Measurements from ENCODE around the gene CTBP2. TPM values are rescaled to one million over a fixed set of nuclear protein-coding genes. Genes with fewer than 3 reads are reported as not detected.

CTBP2 gene
- total RNA-seq, 4 donors from 2014 or later = 65.9 to 129 (median 71.2) TPM

DNA sequence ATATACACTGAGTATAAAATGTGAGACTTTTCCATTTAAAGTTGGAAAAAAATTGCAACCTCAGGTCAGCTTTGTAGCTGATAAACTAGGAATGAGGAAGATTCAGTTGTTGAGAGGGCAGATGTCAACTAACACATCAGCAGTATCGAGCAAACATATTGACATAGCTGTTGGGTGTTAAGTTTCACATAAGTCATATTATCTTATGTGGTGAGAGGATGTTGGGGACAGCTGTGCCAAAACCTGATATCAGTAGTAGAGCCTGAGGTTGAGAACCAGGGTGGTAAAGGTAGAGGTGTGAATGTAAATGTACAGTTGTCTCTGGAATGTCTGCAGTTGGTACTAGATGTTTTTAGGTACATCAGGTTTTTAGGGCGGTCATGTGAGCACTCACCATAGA, 213.4 kb downstream of the CTBP2 start:
- Histone ChIP-seq H3K27me3 (no peaks in the 10 kb centered on the region), H3K4me1 (peaks cover 0 to 28% of the 10 kb centered on the region in 2 donors), H3K4me3 (no peak overlapping the region), H3K27ac (no peak overlapping the region), H3K36me3 (no peaks in the 10 kb centered on the region), H3K9me3 (no peaks in the 10 kb centered on the region)
- no peak for DNase-seq
- intact Hi-C loops (cut with DNase I; ENCODE audit: low total_unique reads) = no loop called here
- TF ChIP-seq, protein P1, sequence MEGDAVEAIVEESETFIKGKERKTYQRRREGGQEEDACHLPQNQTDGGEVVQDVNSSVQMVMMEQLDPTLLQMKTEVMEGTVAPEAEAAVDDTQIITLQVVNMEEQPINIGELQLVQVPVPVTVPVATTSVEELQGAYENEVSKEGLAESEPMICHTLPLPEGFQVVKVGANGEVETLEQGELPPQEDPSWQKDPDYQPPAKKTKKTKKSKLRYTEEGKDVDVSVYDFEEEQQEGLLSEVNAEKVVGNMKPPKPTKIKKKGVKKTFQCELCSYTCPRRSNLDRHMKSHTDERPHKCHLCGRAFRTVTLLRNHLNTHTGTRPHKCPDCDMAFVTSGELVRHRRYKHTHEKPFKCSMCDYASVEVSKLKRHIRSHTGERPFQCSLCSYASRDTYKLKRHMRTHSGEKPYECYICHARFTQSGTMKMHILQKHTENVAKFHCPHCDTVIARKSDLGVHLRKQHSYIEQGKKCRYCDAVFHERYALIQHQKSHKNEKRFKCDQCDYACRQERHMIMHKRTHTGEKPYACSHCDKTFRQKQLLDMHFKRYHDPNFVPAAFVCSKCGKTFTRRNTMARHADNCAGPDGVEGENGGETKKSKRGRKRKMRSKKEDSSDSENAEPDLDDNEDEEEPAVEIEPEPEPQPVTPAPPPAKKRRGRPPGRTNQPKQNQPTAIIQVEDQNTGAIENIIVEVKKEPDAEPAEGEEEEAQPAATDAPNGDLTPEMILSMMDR (IDR thresholded peaks at IDR 0.05) = no peak
- no peak for TF ChIP-seq POLR2A (IDR thresholded peaks at IDR 0.05)

DNA sequence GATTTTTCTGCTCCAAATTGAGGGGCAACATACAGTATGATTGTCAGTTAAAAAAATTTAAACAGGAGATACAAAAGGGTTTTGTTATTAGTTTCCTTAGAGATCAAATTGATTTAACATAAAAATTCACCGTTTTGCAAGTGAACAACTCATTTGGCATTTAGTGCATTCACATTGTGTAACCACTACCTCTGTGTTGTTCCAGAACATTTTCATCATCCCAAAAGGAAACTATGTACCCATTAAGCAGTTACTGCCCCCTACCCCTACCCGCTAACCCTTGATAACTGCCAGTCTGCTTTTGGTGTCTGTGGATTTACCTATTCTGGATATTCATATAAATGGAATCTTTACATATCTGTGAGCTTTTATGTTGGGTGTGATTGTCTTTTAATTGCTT, 215.4 kb downstream of the CTBP2 start:
- intact Hi-C loops (cut with DNase I; ENCODE audit: low total_unique reads) = no loop called here
- TF ChIP-seq POLR2A (IDR thresholded peaks at IDR 0.05) = no peak
- TF ChIP-seq, protein P1 (IDR thresholded peaks at IDR 0.05) = no peak
- H3K4me1 ChIP-seq = peaks cover 0 to 33% of the 10 kb centered on the region in 2 donors
- H3K27me3 ChIP-seq = no peaks in the 10 kb centered on the region
- no peaks in the 10 kb centered on the region for H3K9me3 ChIP-seq
- H3K4me3 ChIP-seq = no peak overlapping the region
- no peak for DNase-seq
- no peaks in the 10 kb centered on the region for H3K36me3 ChIP-seq
- H3K27ac ChIP-seq = peak overlapping the region; percentile 63

DNA sequence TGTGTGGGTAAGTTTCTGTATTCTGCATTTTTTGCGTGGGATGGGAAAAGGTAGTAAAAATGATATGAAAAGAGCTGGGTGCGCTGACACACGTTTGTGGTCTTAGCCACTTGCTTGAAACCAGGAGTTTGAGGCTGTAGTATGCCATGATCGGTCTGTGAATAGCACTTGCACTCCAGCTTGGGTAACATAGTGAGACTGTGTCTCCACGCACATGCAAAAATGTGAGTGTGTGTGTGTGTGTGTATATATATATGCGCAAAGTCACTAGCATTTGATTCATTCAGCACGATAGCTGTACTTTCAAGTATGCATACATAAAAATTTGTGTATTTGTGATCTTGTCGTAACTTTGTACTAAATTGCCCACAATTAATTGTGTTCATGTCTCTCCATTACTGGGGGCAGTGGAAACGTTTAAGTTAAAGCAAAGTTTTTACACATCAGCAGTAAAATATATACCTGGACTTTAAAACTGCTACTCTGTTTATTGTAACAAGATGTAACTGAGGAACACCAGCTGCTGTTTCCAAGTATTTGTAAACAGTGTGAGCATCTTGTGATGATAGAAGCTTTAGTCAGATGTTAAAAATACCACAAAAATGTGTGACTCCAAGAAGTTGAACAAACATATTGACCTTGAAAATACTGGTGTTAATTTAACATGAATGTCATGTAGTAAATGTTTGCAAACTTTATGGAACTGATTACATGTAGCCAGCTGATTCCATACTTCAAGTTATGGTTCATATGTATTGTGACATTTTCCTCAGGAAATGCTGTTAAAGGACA, 216.9 kb downstream of the CTBP2 start:
- Histone ChIP-seq H3K4me3 (peak overlapping the region in 1 of 2 donors; percentile 4), H3K27ac (peak overlapping the region; percentile 63), H3K4me1 (peaks cover 0 to 33% of the 10 kb centered on the region in 2 donors), H3K36me3 (no peaks in the 10 kb centered on the region), H3K27me3 (no peaks in the 10 kb centered on the region), H3K9me3 (no peaks in the 10 kb centered on the region)
- intact Hi-C loops (cut with DNase I; ENCODE audit: low total_unique reads) = no loop called here
- DNase-seq = no peak
- TF ChIP-seq, protein P1 (IDR thresholded peaks at IDR 0.05) = no peak
- TF ChIP-seq POLR2A (IDR thresholded peaks at IDR 0.05) = no peak

DNA sequence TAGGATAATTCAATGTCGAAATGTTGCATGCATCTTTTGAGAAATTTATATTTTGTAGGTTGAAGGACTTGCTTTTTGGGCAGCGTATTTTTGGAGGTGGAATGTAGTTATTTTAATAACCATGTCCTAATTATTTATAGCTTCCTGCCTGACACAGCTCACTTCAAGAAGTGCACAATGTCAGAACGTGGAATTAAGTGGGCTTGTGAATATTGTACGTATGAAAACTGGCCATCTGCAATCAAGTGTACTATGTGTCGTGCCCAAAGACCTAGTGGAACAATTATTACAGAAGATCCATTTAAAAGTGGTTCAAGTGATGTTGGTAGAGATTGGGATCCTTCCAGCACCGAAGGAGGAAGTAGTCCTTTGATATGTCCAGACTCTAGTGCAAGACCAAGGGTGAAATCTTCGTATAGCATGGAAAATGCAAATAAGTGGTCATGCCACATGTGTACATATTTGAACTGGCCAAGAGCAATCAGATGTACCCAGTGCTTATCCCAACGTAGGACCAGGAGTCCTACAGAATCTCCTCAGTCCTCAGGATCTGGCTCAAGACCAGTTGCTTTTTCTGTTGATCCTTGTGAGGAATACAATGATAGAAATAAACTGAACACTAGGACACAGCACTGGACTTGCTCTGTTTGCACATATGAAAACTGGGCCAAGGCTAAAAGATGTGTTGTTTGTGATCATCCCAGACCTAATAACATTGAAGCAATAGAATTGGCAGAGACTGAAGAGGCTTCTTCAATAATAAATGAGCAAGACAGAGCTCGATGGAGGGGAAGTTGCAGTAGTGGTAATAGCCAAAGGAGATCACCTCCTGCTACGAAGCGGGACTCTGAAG, 217.8 kb downstream of the CTBP2 start:
- Histone ChIP-seq H3K27ac (peak overlapping the region; percentile 23 to 63), H3K9me3 (no peaks in the 10 kb centered on the region), H3K27me3 (no peaks in the 10 kb centered on the region), H3K4me3 (peak overlapping the region in 1 of 2 donors; percentile 4), H3K4me1 (peaks cover 0 to 33% of the 10 kb centered on the region in 2 donors), H3K36me3 (no peaks in the 10 kb centered on the region)
- TF ChIP-seq, protein P1 (IDR thresholded peaks at IDR 0.05) = no peak
- no peak for TF ChIP-seq POLR2A (IDR thresholded peaks at IDR 0.05)
- intact Hi-C loops (cut with DNase I; ENCODE audit: low total_unique reads) = no loop called here
- no peak for DNase-seq

DNA sequence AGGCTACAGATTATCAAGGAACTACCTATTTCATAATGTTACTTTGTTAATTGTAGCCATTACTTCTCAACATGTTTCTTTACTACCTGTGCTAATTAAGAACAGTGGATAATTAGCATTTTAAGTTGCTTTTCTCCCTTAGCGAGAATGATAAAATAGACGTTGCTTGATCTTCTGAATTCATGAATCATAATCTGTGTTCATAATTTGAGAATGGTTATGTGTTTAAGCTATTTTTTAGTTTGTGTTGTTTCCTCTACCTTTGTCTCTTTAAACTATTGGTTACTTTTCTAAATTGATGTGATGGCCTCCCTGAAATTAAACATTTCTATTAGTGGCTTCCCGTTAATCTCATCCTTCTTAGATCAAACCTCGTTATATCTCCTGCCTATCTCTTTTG, 218.5 kb downstream of the CTBP2 start, which contains the start of gene ZRANB1:
ZRANB1 (plus strand) TSS at position 301 of the 400 bp plus-strand sequence. CDS start 371 bp downstream, outside the sequence.
- TF ChIP-seq POLR2A (IDR thresholded peaks at IDR 0.05) = no peak
- TF ChIP-seq, protein P1 (IDR thresholded peaks at IDR 0.05) = no peak
- no peak for DNase-seq
- peaks cover 0 to 33% of the 10 kb centered on the region in 2 donors for H3K4me1 ChIP-seq
- intact Hi-C loops (cut with DNase I; ENCODE audit: low total_unique reads) = no loop called here
- no peaks in the 10 kb centered on the region for H3K36me3 ChIP-seq
- peak within 1 kb of the TSS in 1 of 2 donors; percentile 4 for H3K4me3 ChIP-seq
- H3K27me3 ChIP-seq = no peaks in the 10 kb centered on the region
- H3K27ac ChIP-seq = peak within 1 kb of the TSS; percentile 23 to 63
- H3K9me3 ChIP-seq = no peaks in the 10 kb centered on the region
